Gastrocnemius medialis (tissue), 4 donors: ENCODE measurements around the gene TTLL9. TPM values are rescaled to one million over a fixed set of nuclear protein-coding genes. Genes with fewer than 3 reads are reported as not detected.
A peak's percentile ranks its signal among the peaks of the same experiment; 100 is the strongest.

Source experiments
- ATAC-seq, 2 donors: fragments of 150-250 bp; one replicate each; pipeline ENCODE4 v1.9.1; 2016
- DNase-seq, 2 donors: peaks; one replicate each; pipeline ENCODE4 v3.0.0-alpha.2; 2019
- H3K27ac ChIP-seq, 4 donors: fragments of 200-600 bp; sonication (generic); 1 replicate in 1 of 4; 2 replicates in 3 of 4; pipeline ENCODE4 v1.5.1; 2016 to 2018; ENCODE audit warnings: mild to moderate bottlenecking in 2 of 4, moderate library complexity in 1 of 4
- H3K27me3 ChIP-seq, 3 donors: fragments of 200-600 bp; sonication (generic) in 2 of 3; 1 replicate in 1 of 3; 2 replicates in 2 of 3; pipeline versions ENCODE4 v1.5.1 to v1.6.0; 2016 to 2019; ENCODE audit warnings: mild to moderate bottlenecking in 1 of 3, moderate library complexity in 1 of 3
- H3K36me3 ChIP-seq, 2 donors: fragments of 200-600 bp; sonication (generic) in 1 of 2; one replicate each; pipeline ENCODE4 v1.5.1; 2017 to 2018
- H3K4me1 ChIP-seq, 2 donors: fragments of 200-600 bp; sonication (generic) in 1 of 2; one replicate each; pipeline ENCODE4 v1.5.1; 2016 to 2017; ENCODE audit warnings: mild to moderate bottlenecking in 2 of 2
- H3K4me3 ChIP-seq, 4 donors: fragments of 200-600 bp; sonication (generic) in 3 of 4; 1 replicate in 1 of 4; 2 replicates in 3 of 4; pipeline ENCODE4 v1.5.1; 2016 to 2019; ENCODE audit warnings: mild to moderate bottlenecking in 2 of 4
- H3K9me3 ChIP-seq, 3 donors: fragments of 200-600 bp; sonication (generic) in 2 of 3; 1 replicate in 1 of 3; 2 replicates in 2 of 3; pipeline ENCODE4 v1.5.1; 2016 to 2019
- POLR2A ChIP-seq, 2 donors: fragments of 450-650 bp; IDR thresholded peaks; one replicate each; pipeline ENCODE4 v1.6.1; 2017; ENCODE audit warnings: antibody characterized with exemption in 2 of 2, mild to moderate bottlenecking in 2 of 2, moderate library complexity in 2 of 2
- in situ Hi-C, 4 donors: fragments of 200-750 bp; cut with MboI; loops; one replicate each; pipeline versions ENCODE4 v1.15.0 to v1.8.0; 2017; ENCODE audit warnings: low sequenced_read_pairs in 4 of 4
- intact Hi-C: fragments of 100-400 bp; cut with DNase I; formaldehyde crosslinking; loops from one replicate; pipeline ENCODE4 v1.15.1; 2023; ENCODE audit warnings: low total_unique reads
- total RNA-seq, 4 donors: library from RNA; depleted of rRNA; stranded (reverse); fragments of >200 nt; gene quantifications; one replicate each; pipeline versions ENCODE4 v1.1.0 to v1.2.3, GENCODE V29; 2016
- TF ChIP-seq, protein P1 (sequence below), 5 experiments: fragments of 450-650 bp in 3 of 5; fragments of 200-600 bp in 2 of 5; sonication (generic) in 2 of 5; IDR thresholded peaks in 4 of 5; conservative IDR thresholded peaks in 1 of 5; 1 replicate in 4 of 5; 2 replicates in 1 of 5; pipeline ENCODE4 v1.5.1; 2016 to 2019; ENCODE audit warnings: antibody characterized with exemption in 5 of 5, mild to moderate bottlenecking in 3 of 5, moderate library complexity in 3 of 5

The TTLL9 gene
- total RNA-seq, 4 donors from 2014 or later: not detected

DNA sequence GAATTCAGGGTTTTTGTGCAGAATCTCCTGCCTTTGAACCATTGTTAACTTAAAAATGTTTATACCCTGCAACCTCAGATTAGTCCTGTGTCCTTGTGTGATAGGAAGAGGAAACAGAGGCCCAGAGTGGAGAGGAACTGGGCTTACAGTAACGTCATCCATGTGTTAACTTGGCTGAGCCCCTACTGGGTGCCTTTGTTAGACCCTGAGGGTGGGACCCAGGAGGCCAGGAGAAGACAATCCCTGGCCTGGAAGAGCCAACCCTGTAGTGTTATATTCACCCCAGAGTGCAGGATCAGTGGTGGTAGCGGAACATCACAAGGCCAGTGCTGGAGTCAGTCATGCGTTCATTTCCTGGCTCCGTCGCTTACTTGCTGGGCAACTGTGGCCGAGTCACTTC is 40.7 kb upstream of the TTLL9 start:
- Histone ChIP-seq H3K4me3 (no peak overlapping the region), H3K36me3 (peaks cover 0 to 4% of the 10 kb centered on the region in 2 donors), H3K27ac (peak overlapping the region; percentile 20 to 95 (median 74)), H3K4me1 (peaks cover 8 to 43% of the 10 kb centered on the region in 2 donors), H3K9me3 (no peaks in the 10 kb centered on the region), H3K27me3 (no peaks in the 10 kb centered on the region)
- TF ChIP-seq, protein P1, sequence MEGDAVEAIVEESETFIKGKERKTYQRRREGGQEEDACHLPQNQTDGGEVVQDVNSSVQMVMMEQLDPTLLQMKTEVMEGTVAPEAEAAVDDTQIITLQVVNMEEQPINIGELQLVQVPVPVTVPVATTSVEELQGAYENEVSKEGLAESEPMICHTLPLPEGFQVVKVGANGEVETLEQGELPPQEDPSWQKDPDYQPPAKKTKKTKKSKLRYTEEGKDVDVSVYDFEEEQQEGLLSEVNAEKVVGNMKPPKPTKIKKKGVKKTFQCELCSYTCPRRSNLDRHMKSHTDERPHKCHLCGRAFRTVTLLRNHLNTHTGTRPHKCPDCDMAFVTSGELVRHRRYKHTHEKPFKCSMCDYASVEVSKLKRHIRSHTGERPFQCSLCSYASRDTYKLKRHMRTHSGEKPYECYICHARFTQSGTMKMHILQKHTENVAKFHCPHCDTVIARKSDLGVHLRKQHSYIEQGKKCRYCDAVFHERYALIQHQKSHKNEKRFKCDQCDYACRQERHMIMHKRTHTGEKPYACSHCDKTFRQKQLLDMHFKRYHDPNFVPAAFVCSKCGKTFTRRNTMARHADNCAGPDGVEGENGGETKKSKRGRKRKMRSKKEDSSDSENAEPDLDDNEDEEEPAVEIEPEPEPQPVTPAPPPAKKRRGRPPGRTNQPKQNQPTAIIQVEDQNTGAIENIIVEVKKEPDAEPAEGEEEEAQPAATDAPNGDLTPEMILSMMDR (IDR thresholded peaks at IDR 0.05 in 4 of 5, conservative IDR thresholded peaks at IDR 0.05 in 1 of 5): no peak
- in situ Hi-C loops (loop anchor here in 3 of 4 donors (10.0 to 25.0 kb wide), 4 partner anchors 92 to 205 kb away; partner anchors contain the start of genes TPX2 (in 2 of the 3) and PDRG1 (in 1 of the 3)), intact Hi-C loops (loop anchor here (10.0 kb wide), 1 partner anchor 285 kb away; no protein-coding TSS in a partner anchor)
- DNase-seq (no peak), ATAC-seq (no peak)

DNA sequence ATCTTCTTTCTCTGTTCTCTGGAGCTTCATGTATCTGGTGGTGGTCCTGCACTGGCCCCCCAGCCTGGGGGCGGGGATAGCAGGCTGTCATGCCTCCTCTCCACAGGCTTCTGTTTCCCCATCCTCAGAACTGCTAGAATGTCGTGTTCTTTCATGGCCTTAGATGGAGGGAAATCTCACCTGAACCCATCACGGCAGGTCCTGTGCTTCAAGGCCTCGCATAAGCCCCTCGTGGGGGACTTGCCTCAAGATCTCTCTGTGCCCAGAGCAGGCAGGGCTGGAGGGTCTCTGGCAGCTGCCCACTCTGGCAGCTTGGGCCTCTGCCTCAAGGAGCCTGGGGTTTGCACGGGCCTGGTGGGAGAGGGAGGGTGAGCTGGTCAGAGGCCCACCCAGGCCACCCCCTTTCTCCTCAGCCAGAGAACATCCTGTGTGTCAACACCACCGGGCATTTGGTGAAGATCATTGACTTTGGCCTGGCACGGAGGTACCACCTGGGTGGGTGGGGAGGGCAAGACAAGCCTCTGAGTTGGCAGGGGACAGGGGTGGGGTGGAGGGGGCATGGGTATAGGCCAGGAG is 39.9 kb upstream of the TTLL9 start:
- H3K4me3 ChIP-seq: no peak overlapping the region
- peaks cover 6 to 43% of the 10 kb centered on the region in 2 donors for H3K4me1 ChIP-seq
- H3K27ac ChIP-seq: peak overlapping the region in 3 of 4 donors; percentile 66 to 95 (median 81)
- H3K36me3 ChIP-seq: peaks cover 0 to 4% of the 10 kb centered on the region in 2 donors
- H3K9me3 ChIP-seq: no peaks in the 10 kb centered on the region
- in situ Hi-C loops: loop anchor here in 1 of 4 donors (25.0 kb wide), 1 partner anchor 93 kb away; the partner anchor contains the start of gene TPX2
- intact Hi-C loops: loop anchor here (10.0 kb wide), 1 partner anchor 284 kb away; no protein-coding TSS in a partner anchor
- DNase-seq: no peak
- TF ChIP-seq, protein P1 (IDR thresholded peaks at IDR 0.05 in 4 of 5, conservative IDR thresholded peaks at IDR 0.05 in 1 of 5): no peak
- TF ChIP-seq POLR2A (IDR thresholded peaks at IDR 0.05): no peak
- no peaks in the 10 kb centered on the region for H3K27me3 ChIP-seq
- no peak for ATAC-seq

DNA sequence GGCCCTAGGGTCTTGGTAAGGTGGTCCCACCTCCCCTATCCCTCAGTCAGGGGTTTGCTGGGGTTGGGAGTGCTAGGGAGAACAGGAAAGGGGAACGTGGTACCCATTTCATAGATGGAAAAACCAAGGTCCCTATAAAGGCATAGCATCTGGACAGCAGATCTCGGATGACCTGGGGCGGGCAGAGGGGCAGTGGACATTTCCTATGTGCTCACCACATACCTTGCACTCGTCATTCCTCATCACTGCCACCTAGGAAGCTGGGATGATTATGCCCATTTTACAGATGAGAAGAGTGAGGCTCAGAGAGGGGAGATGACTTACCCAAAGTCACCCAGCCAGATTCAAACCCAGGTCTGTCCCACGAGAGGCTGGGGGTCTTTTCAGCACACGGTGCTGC is 39.2 kb upstream of the TTLL9 start:
- in situ Hi-C loops: loop anchor here in 1 of 4 donors (25.0 kb wide), 1 partner anchor 94 kb away; the partner anchor contains the start of gene TPX2

DNA sequence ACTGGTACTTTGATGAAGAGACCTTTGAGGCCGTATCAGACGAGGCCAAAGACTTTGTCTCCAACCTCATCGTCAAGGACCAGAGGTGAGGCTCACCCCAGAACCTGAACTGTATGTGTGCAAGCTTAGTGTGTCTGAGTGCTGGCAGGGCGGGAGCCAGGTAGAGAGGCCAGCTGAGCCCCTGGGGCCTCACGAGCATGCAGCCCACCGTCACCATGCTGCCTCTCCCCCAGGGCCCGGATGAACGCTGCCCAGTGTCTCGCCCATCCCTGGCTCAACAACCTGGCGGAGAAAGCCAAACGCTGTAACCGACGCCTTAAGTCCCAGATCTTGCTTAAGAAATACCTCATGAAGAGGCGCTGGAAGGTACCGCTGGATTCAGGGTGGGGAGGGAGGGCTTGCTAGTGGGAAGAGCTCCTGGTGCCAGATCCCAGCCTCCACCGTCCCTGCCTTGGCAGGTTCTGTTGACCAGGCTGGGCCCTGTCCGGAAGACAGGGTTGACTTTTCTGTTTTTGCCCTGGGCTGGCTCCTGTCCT is 38.6 kb upstream of the TTLL9 start:
- peak overlapping the region; percentile 54 to 95 (median 74) for H3K27ac ChIP-seq
- H3K4me1 ChIP-seq: peaks cover 14 to 51% of the 10 kb centered on the region in 2 donors
- peak in 1 of 2 donors; percentile 42 for ATAC-seq
- no peaks in the 10 kb centered on the region for H3K9me3 ChIP-seq
- in situ Hi-C loops (loop anchor here in 1 of 4 donors (25.0 kb wide), 1 partner anchor 95 kb away; the partner anchor contains the start of gene TPX2), intact Hi-C loops (loop anchor here (2.0 to 10.0 kb wide), 2 partner anchors 107 to 283 kb away; no protein-coding TSS in a partner anchor)
- H3K36me3 ChIP-seq: peaks cover 0 to 4% of the 10 kb centered on the region in 2 donors
- TF ChIP-seq POLR2A (IDR thresholded peaks at IDR 0.05): no peak
- TF ChIP-seq, protein P1 (IDR thresholded peaks at IDR 0.05 in 4 of 5, conservative IDR thresholded peaks at IDR 0.05 in 1 of 5): no peak
- no peaks in the 10 kb centered on the region for H3K27me3 ChIP-seq
- peak in 1 of 2 donors; percentile 62 for DNase-seq
- H3K4me3 ChIP-seq: no peak overlapping the region

More for the DNA sequence above, 39.2 kb upstream of the TTLL9 start:
- TF ChIP-seq, protein P1 (IDR thresholded peaks at IDR 0.05 in 4 of 5, conservative IDR thresholded peaks at IDR 0.05 in 1 of 5): no peak
- TF ChIP-seq POLR2A (IDR thresholded peaks at IDR 0.05): no peak
- Histone ChIP-seq H3K27ac (peak overlapping the region; percentile 54 to 95 (median 74)), H3K36me3 (peaks cover 0 to 4% of the 10 kb centered on the region in 2 donors), H3K27me3 (no peaks in the 10 kb centered on the region), H3K4me1 (peaks cover 8 to 44% of the 10 kb centered on the region in 2 donors), H3K9me3 (no peaks in the 10 kb centered on the region), H3K4me3 (no peak overlapping the region)
- intact Hi-C loops: loop anchor here (10.0 kb wide), 1 partner anchor 284 kb away; no protein-coding TSS in a partner anchor
- ATAC-seq (no peak), DNase-seq (no peak)
